Measurements from ENCODE around the gene OSGEP.

The OSGEP gene

DNA sequence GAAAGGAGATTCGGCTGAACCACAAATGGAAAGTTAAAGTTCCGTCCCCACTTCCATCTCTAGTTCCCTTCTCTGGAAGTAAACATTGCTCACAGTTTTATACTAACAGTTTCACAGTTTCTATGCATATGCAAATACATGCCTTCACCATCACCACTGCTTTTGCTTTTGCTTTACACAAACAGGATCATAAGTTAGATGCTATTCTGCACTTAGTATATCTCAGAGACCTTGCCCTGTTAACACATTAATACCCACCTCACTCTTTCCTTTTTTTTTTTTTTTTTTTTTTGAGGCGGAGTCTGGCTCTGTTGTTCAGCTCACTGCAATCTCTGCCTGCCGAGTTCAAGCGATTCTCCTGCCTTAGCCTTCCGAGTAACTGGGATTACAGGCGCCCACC, 42.2 kb downstream of the OSGEP start:
- TF ChIP-seq FOXM1 (IDR thresholded peaks at IDR 0.05; ENCODE audit: borderline replicate concordance, low read depth) (no peak), TEAD4 (IDR thresholded peaks at IDR 0.05) (no peak)
- TF ChIP-seq, protein P1, sequence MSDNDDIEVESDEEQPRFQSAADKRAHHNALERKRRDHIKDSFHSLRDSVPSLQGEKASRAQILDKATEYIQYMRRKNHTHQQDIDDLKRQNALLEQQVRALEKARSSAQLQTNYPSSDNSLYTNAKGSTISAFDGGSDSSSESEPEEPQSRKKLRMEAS (IDR thresholded peaks at IDR 0.05): no peak

DNA sequence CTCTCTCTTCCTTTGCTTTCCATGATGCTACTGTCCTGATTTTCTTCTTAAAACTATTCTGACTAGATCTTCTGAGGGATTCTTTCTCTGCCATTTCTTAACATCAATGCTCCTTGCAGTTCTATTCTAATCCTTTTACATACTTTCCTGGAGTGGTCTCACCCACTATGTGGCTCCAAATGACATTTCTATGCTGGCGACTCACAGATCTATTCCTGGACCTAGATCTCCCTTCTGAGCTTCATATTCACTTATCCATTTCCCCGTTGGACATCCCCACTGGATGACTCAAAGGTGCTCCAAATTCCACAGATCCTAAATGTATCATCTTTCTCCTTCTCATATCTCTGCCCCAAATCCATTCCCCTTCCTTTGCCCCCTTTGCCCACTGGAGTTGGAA, 45.4 kb downstream of the OSGEP start:
- no peak for TF ChIP-seq CEBPB (IDR thresholded peaks at IDR 0.05)
- no peak for TF ChIP-seq TAF1 (IDR thresholded peaks at IDR 0.05; ENCODE audit: low read depth)
- TF ChIP-seq TEAD4 (IDR thresholded peaks at IDR 0.05): no peak
- TF ChIP-seq, protein P2, sequence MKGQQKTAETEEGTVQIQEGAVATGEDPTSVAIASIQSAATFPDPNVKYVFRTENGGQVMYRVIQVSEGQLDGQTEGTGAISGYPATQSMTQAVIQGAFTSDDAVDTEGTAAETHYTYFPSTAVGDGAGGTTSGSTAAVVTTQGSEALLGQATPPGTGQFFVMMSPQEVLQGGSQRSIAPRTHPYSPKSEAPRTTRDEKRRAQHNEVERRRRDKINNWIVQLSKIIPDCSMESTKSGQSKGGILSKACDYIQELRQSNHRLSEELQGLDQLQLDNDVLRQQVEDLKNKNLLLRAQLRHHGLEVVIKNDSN (IDR thresholded peaks at IDR 0.05): no peak
- TF ChIP-seq EGR1 (IDR thresholded peaks at IDR 0.05): no peak
- TF ChIP-seq, protein P1 (IDR thresholded peaks at IDR 0.05): no peak
- no peak for TF ChIP-seq RAD21 (IDR thresholded peaks at IDR 0.05; ENCODE audit: low read depth)
- no peak for TF ChIP-seq TCF12 (IDR thresholded peaks at IDR 0.05; ENCODE audit: low read depth)
- TF ChIP-seq, protein P3, sequence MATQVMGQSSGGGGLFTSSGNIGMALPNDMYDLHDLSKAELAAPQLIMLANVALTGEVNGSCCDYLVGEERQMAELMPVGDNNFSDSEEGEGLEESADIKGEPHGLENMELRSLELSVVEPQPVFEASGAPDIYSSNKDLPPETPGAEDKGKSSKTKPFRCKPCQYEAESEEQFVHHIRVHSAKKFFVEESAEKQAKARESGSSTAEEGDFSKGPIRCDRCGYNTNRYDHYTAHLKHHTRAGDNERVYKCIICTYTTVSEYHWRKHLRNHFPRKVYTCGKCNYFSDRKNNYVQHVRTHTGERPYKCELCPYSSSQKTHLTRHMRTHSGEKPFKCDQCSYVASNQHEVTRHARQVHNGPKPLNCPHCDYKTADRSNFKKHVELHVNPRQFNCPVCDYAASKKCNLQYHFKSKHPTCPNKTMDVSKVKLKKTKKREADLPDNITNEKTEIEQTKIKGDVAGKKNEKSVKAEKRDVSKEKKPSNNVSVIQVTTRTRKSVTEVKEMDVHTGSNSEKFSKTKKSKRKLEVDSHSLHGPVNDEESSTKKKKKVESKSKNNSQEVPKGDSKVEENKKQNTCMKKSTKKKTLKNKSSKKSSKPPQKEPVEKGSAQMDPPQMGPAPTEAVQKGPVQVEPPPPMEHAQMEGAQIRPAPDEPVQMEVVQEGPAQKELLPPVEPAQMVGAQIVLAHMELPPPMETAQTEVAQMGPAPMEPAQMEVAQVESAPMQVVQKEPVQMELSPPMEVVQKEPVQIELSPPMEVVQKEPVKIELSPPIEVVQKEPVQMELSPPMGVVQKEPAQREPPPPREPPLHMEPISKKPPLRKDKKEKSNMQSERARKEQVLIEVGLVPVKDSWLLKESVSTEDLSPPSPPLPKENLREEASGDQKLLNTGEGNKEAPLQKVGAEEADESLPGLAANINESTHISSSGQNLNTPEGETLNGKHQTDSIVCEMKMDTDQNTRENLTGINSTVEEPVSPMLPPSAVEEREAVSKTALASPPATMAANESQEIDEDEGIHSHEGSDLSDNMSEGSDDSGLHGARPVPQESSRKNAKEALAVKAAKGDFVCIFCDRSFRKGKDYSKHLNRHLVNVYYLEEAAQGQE (IDR thresholded peaks at IDR 0.05; ENCODE audit: low read depth): no peak

DNA sequence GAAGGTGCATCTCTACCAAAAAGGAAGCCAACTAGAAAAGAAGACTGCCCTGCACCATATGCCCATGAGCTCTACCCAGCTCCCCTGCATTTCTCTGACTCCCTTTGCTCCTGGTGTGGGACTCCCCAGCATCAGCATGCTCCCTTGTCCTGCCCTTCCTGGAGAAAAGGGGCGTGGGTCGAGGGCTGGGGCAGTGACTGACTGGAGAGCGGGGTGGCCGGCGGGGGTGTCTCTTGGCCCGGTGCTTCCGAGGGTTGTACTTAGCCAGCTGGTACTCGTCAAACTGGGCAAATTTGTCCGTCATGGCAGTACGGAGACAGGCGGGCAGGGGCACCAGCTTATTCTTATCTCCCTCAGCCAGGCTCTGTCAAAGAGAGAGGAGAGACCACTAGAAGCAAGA, 51.1 kb downstream of the OSGEP start:
- no peak for TF ChIP-seq ZBTB7A (IDR thresholded peaks at IDR 0.05; ENCODE audit: low read depth)
- TF ChIP-seq FOXM1 (IDR thresholded peaks at IDR 0.05; ENCODE audit: borderline replicate concordance, low read depth): no peak
- no peak for TF ChIP-seq CREB1 (IDR thresholded peaks at IDR 0.05; ENCODE audit: low read depth)
- no peak for TF ChIP-seq RAD21 (IDR thresholded peaks at IDR 0.05; ENCODE audit: low read depth)
- TF ChIP-seq YY1 (IDR thresholded peaks at IDR 0.05; ENCODE audit: low read depth): no peak
- TF ChIP-seq, protein P2 (IDR thresholded peaks at IDR 0.05): no peak
- TF ChIP-seq TEAD4 (IDR thresholded peaks at IDR 0.05): no peak
- no peak for TF ChIP-seq TCF12 (IDR thresholded peaks at IDR 0.05; ENCODE audit: low read depth)
- TF ChIP-seq, protein P1 (IDR thresholded peaks at IDR 0.05): no peak

DNA sequence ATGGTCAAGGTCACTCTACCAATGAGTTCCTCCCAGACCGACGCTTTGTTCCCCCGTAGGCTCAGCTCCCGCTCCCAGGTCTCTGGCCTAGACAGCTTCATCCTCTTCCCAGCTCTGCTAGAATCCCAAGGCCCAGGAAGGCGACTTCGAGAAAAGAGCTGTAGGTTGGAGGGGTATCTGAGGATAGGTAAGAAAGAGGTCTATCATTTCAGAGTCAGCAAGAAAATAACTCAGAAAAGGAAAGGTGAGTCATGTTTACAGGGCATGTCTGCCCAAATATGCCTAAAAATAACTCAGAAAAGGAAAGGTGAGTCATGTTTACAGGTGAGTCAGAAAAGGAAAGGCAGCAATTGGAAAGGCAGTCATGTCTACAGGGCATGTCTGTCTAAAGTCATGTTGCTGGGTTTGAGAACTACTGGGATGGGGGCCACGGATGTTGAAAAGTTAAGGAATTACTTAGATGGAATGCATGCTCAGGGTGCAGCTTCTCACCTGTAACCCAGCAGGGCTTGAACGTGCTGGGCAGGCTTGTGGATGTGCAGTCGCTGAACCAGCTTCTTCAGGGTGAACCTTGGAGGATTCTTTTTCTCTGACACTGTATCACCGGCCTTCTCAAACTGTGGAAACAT, 53.5 kb downstream of the OSGEP start:
- TF ChIP-seq FOXM1 (IDR thresholded peaks at IDR 0.05; ENCODE audit: borderline replicate concordance, low read depth) (no peak), CREB1 (IDR thresholded peaks at IDR 0.05; ENCODE audit: low read depth) (no peak), ZBTB7A (IDR thresholded peaks at IDR 0.05; ENCODE audit: low read depth) (no peak), EGR1 (IDR thresholded peaks at IDR 0.05) (no peak), NFIC (IDR thresholded peaks at IDR 0.05) (no peak), YY1 (IDR thresholded peaks at IDR 0.05; ENCODE audit: low read depth) (no peak), TEAD4 (IDR thresholded peaks at IDR 0.05) (0 out of 2 replicates have a peak, but pooled peaks have one; percentile 36), RAD21 (IDR thresholded peaks at IDR 0.05; ENCODE audit: low read depth) (0 out of 2 replicates have a peak, but pooled peaks have one; percentile 4), CEBPB (IDR thresholded peaks at IDR 0.05) (no peak), TAF1 (IDR thresholded peaks at IDR 0.05; ENCODE audit: low read depth) (no peak), EP300 (IDR thresholded peaks at IDR 0.05; ENCODE audit: borderline replicate concordance) (no peak), TCF12 (IDR thresholded peaks at IDR 0.05; ENCODE audit: low read depth) (0 out of 2 replicates have a peak, but pooled peaks have one; percentile 20)
- TF ChIP-seq, protein P3 (IDR thresholded peaks at IDR 0.05; ENCODE audit: low read depth): no peak
- TF ChIP-seq, protein P1 (IDR thresholded peaks at IDR 0.05): no peak

DNA sequence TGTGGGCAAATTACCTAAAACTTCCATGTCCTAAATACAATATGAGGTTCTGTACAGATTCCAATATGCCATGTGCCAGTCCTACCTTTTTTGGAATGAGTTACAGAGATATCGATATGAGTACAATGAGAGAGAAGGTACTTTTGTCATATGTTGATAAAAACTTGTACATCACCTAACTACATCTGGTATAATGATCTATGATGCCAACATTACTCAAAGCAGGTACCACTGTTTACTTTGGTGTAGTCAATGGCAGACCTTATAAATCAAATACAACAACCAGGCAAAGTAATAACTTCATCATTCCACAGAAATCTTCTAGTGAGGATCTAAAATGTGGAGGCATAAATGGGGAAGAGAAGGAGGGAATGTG, 54.0 kb downstream of the OSGEP start:
- TF ChIP-seq ZBTB7A (IDR thresholded peaks at IDR 0.05; ENCODE audit: low read depth) (no peak), NFIC (IDR thresholded peaks at IDR 0.05) (no peak)

DNA sequence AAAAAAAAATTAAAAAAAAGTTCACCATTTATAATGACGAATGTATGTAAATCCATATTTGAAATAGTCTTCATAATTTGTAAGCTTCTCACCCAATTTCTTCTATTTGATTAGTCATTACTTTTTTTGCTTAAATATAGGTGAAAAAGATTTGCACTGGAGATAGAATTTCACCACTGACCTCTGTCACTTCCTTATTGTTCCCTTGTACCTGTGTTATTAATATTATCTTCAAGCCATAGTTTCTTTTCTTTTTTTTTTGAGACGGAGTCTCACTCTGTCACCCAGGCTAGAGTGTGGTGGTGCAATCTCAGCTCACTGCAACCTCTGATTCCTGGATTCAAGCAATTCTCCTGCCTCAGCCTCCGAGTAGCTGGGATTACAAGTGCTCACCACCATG, 57.1 kb downstream of the OSGEP start:
- TF ChIP-seq EGR1 (IDR thresholded peaks at IDR 0.05) (no peak), YY1 (IDR thresholded peaks at IDR 0.05; ENCODE audit: low read depth) (no peak), ZBTB7A (IDR thresholded peaks at IDR 0.05; ENCODE audit: low read depth) (no peak), CREB1 (IDR thresholded peaks at IDR 0.05; ENCODE audit: low read depth) (no peak), RAD21 (IDR thresholded peaks at IDR 0.05; ENCODE audit: low read depth) (no peak), TEAD4 (IDR thresholded peaks at IDR 0.05) (no peak), NFIC (IDR thresholded peaks at IDR 0.05) (no peak), CEBPB (IDR thresholded peaks at IDR 0.05) (no peak), EP300 (IDR thresholded peaks at IDR 0.05; ENCODE audit: borderline replicate concordance) (no peak), FOXM1 (IDR thresholded peaks at IDR 0.05; ENCODE audit: borderline replicate concordance, low read depth) (no peak), TCF12 (IDR thresholded peaks at IDR 0.05; ENCODE audit: low read depth) (no peak), TAF1 (IDR thresholded peaks at IDR 0.05; ENCODE audit: low read depth) (no peak)
- TF ChIP-seq, protein P3 (IDR thresholded peaks at IDR 0.05; ENCODE audit: low read depth): no peak
- TF ChIP-seq, protein P1 (IDR thresholded peaks at IDR 0.05): no peak
- TF ChIP-seq, protein P2 (IDR thresholded peaks at IDR 0.05): no peak
